Prostate gland (tissue), 2 donors: ENCODE data around the gene DVL1.

Source experiments
- POLR2A ChIP-seq: fragments of 450-650 bp; IDR thresholded peaks from one replicate; pipeline ENCODE4 v1.6.1; 2016; ENCODE audit warnings: antibody characterized with exemption, mild to moderate bottlenecking
- TF ChIP-seq, protein P1 (sequence below), 4 experiments: fragments of 200-600 bp in 2 of 4; fragments of 450-650 bp in 2 of 4; sonication (generic) in 2 of 4; IDR thresholded peaks; 1 replicate in 3 of 4; 2 replicates in 1 of 4; pipeline ENCODE4 v1.5.1; 2016 to 2019; ENCODE audit warnings: antibody characterized with exemption in 4 of 4, mild to moderate bottlenecking in 2 of 4, moderate library complexity in 2 of 4

DNA sequence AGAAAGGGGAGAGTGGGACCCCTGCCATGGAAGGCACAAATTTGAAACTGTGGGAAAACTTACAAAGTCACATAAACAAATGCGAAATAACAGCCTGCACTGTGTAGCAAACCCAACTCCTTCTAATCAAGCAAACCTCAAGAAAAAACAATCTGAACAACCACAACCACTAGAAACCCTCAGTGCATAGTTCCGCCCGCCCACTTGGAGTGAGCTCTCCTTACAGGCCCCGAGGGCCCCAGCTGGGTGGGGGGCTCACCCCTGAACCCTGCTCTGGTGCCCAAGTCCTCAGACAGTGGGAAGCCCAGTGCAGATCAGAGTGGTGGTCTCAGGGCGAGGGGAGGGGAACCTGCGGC, 10.1 kb upstream of the DVL1 start:
- TF ChIP-seq, protein P1, sequence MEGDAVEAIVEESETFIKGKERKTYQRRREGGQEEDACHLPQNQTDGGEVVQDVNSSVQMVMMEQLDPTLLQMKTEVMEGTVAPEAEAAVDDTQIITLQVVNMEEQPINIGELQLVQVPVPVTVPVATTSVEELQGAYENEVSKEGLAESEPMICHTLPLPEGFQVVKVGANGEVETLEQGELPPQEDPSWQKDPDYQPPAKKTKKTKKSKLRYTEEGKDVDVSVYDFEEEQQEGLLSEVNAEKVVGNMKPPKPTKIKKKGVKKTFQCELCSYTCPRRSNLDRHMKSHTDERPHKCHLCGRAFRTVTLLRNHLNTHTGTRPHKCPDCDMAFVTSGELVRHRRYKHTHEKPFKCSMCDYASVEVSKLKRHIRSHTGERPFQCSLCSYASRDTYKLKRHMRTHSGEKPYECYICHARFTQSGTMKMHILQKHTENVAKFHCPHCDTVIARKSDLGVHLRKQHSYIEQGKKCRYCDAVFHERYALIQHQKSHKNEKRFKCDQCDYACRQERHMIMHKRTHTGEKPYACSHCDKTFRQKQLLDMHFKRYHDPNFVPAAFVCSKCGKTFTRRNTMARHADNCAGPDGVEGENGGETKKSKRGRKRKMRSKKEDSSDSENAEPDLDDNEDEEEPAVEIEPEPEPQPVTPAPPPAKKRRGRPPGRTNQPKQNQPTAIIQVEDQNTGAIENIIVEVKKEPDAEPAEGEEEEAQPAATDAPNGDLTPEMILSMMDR (IDR thresholded peaks at IDR 0.05) = no peak
- no peak for TF ChIP-seq POLR2A
